Measurements from ENCODE around the gene MGRN1. TPM values are rescaled to one million over a fixed set of nuclear protein-coding genes. Genes with fewer than 3 reads are reported as not detected.

MGRN1 gene
- total and polyA plus RNA-seq, 2 donors (not counting 1 experiment from before 2014, with no cell fraction given): 5.4 to 26.1 TPM

DNA sequence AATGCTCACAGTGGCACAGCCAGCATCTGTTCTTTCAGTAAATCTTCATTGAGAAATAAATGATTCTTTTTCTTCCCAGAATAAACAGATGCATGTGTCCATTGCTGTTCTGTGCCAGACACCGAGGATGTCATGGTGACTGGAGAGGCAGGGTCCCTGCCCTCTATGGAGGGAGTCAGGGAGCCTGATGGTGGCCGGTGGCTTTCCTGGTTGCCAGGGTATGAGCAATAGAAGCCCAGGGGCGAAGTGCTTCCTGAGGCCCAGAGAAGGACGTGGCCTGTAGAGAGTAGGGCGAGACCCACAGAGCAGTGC is 38.8 kb downstream of the MGRN1 start:
- Histone ChIP-seq H3K79me2 (ENCODE audit: control insufficient read depth, insufficient read depth, low read length) (no peaks in the 10 kb centered on the region), H3K9ac (ENCODE audit: insufficient read depth, low read length) (no peak overlapping the region), H3K27ac (ENCODE audit: insufficient read depth, low read length) (no peak overlapping the region), H3K9me3 (ENCODE audit: control insufficient read depth, insufficient read depth, low read depth, low read length) (no peaks in the 10 kb centered on the region), H4K20me1 (ENCODE audit: control insufficient read depth, extremely low read depth, insufficient read depth, low read length) (no peaks in the 10 kb centered on the region), H3K4me3 (replicated peaks in 1 of 4; ENCODE audit: control extremely low read depth in 1 of 4, insufficient read depth in 1 of 4, low read depth in 3 of 4, low read length in 4 of 4) (no peak overlapping the region), H3K27me3 (ENCODE audit: control insufficient read depth, insufficient read depth, low read length) (no peaks in the 10 kb centered on the region), H3K36me3 (ENCODE audit: control insufficient read depth, insufficient read depth, low read length) (peaks cover 14% of the 10 kb centered on the region), H2AFZ (ENCODE audit: low read length) (no peak overlapping the region), H3K4me1 (ENCODE audit: control insufficient read depth, extremely low read depth, insufficient read depth, low read length) (peaks cover 5% of the 10 kb centered on the region), H3K4me2 (ENCODE audit: extremely low read depth, insufficient read depth, low read length) (no peak overlapping the region)
- DNase-seq (ENCODE audit: low read depth in 2 of 2): no peak
- TF ChIP-seq EZH2 (IDR thresholded peaks at IDR 0.05; ENCODE audit: low read length, missing control alignments) (no peak), CTCF (conservative IDR thresholded peaks at IDR 0.05 in 1 of 2, IDR thresholded peaks at IDR 0.05 in 1 of 2; ENCODE audit: low read depth in 1 of 2, low read length in 2 of 2) (no peak)

DNA sequence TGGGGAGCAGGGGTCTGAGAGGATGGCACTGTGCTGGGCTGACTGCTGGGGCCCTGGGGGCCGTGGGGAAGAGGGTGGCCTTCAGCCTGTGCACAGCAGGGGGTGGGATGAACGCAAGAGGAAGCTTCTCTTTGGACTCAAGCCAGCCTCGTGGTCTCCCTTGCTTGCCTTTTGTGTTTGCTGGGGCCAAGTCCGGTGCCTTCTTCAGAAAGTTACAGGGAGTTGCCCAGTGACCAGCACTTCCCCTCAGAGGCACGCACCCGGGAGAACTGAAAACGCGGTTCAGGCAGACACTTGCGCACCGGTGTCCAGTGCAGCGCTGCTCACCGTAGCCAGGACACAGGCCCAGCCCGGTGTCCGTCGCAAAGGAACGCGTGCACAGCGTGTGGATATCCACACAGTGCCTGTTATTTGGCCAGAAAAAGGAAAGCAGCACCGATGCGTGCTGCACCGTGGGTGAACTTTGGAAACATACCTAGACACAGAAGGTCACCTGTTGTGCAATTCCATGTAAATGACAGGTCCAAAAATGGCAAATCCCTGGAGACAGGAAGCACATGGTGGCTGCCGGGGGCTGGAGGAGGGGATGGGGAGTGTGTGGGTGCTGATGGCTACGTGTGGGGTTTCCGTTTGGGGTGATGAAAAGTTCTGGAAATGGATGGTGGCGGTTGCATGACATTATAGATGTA is 39.3 kb downstream of the MGRN1 start:
- no peaks in the 10 kb centered on the region for H3K27me3 ChIP-seq (ENCODE audit: control insufficient read depth, insufficient read depth, low read length)
- peaks cover 19% of the 10 kb centered on the region for H3K36me3 ChIP-seq (ENCODE audit: control insufficient read depth, insufficient read depth, low read length)
- H3K79me2 ChIP-seq (ENCODE audit: control insufficient read depth, insufficient read depth, low read length): no peaks in the 10 kb centered on the region
- H2AFZ ChIP-seq (ENCODE audit: low read length): no peak overlapping the region
- H3K4me3 ChIP-seq (replicated peaks in 1 of 4; ENCODE audit: control extremely low read depth in 1 of 4, insufficient read depth in 1 of 4, low read depth in 3 of 4, low read length in 4 of 4): no peak overlapping the region
- no peak for TF ChIP-seq EZH2 (IDR thresholded peaks at IDR 0.05; ENCODE audit: low read length, missing control alignments)
- TF ChIP-seq CTCF (conservative IDR thresholded peaks at IDR 0.05 in 1 of 2, IDR thresholded peaks at IDR 0.05 in 1 of 2; ENCODE audit: low read depth in 1 of 2, low read length in 2 of 2): no peak
- H3K9ac ChIP-seq (ENCODE audit: insufficient read depth, low read length): no peak overlapping the region
- H4K20me1 ChIP-seq (ENCODE audit: control insufficient read depth, extremely low read depth, insufficient read depth, low read length): no peaks in the 10 kb centered on the region
- H3K9me3 ChIP-seq (ENCODE audit: control insufficient read depth, insufficient read depth, low read depth, low read length): no peaks in the 10 kb centered on the region
- H3K27ac ChIP-seq (ENCODE audit: insufficient read depth, low read length): no peak overlapping the region
- no peak overlapping the region for H3K4me2 ChIP-seq (ENCODE audit: extremely low read depth, insufficient read depth, low read length)
- DNase-seq (ENCODE audit: low read depth in 2 of 2): peak in 1 of 2 donors; percentile 21
- peaks cover 5% of the 10 kb centered on the region for H3K4me1 ChIP-seq (ENCODE audit: control insufficient read depth, extremely low read depth, insufficient read depth, low read length)

GRCh38 chr16:4664538-4665418 is 40.2 kb downstream of the MGRN1 start:
- no peak overlapping the region for H3K4me2 ChIP-seq (ENCODE audit: extremely low read depth, insufficient read depth, low read length)
- DNase-seq (ENCODE audit: low read depth in 2 of 2): peak; percentile 10 to 23
- H4K20me1 ChIP-seq (ENCODE audit: control insufficient read depth, extremely low read depth, insufficient read depth, low read length): no peaks in the 10 kb centered on the region
- no peaks in the 10 kb centered on the region for H3K79me2 ChIP-seq (ENCODE audit: control insufficient read depth, insufficient read depth, low read length)
- TF ChIP-seq EZH2 (IDR thresholded peaks at IDR 0.05; ENCODE audit: low read length, missing control alignments) (no peak), CTCF (conservative IDR thresholded peaks at IDR 0.05 in 1 of 2, IDR thresholded peaks at IDR 0.05 in 1 of 2; ENCODE audit: low read depth in 1 of 2, low read length in 2 of 2) (no peak)
- peaks cover 4% of the 10 kb centered on the region for H3K4me1 ChIP-seq (ENCODE audit: control insufficient read depth, extremely low read depth, insufficient read depth, low read length)
- H3K9me3 ChIP-seq (ENCODE audit: control insufficient read depth, insufficient read depth, low read depth, low read length): no peaks in the 10 kb centered on the region
- H3K4me3 ChIP-seq (replicated peaks in 1 of 4; ENCODE audit: control extremely low read depth in 1 of 4, insufficient read depth in 1 of 4, low read depth in 3 of 4, low read length in 4 of 4): no peak overlapping the region
- H3K27me3 ChIP-seq (ENCODE audit: control insufficient read depth, insufficient read depth, low read length): no peaks in the 10 kb centered on the region
- no peak overlapping the region for H2AFZ ChIP-seq (ENCODE audit: low read length)
- H3K27ac ChIP-seq (ENCODE audit: insufficient read depth, low read length): no peak overlapping the region
- H3K36me3 ChIP-seq (ENCODE audit: control insufficient read depth, insufficient read depth, low read length): peaks cover 19% of the 10 kb centered on the region
- no peak overlapping the region for H3K9ac ChIP-seq (ENCODE audit: insufficient read depth, low read length)

Data from fibroblast of lung (primary cell).